Anterior cingulate cortex (tissue), 58 donors: Measurements from ENCODE around the gene GNPAT.

ENCODE experiments used
- DNase-seq, 58 donors: peaks; one replicate each; lab custom pipeline; 2025; lab: John Stamatoyannopoulos, UW

Gene GNPAT

GRCh38 chr1:231312432-231312788, 71.4 kb downstream of the GNPAT start:
- DNase-seq: no peak

DNA sequence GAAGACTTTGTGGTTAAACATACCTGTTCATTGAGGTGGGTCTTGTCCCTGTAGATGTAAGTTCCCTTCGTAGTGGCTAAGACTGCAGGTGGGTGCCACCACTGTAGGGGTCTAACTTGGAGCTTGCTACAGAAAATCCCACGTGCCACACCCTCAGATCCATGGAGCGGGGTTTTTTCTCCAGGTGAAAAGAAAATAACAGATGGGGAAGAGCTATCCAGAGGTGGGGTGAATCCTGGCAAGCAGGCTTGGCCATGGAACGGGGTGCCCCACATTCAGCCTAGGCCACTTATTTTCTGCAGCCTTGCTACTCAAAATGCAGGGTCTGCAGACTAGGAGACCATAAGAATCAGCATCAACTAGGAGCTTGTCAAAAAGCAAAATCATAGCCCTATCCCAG, 72.6 kb downstream of the GNPAT start:
- no peak for DNase-seq

GRCh38 chr1:231315887-231316286, 74.9 kb downstream of the GNPAT start:
- DNase-seq: no peak

GRCh38 chr1:231317306-231318014, 76.4 kb downstream of the GNPAT start:
- no peak for DNase-seq

- no peak for DNase-seq
Measured at GRCh38 chr1:231318015-231318355, 77.0 kb downstream of the GNPAT start.

- no peak for DNase-seq
Measured at GRCh38 chr1:231318568-231318967, 77.6 kb downstream of the GNPAT start.

DNA sequence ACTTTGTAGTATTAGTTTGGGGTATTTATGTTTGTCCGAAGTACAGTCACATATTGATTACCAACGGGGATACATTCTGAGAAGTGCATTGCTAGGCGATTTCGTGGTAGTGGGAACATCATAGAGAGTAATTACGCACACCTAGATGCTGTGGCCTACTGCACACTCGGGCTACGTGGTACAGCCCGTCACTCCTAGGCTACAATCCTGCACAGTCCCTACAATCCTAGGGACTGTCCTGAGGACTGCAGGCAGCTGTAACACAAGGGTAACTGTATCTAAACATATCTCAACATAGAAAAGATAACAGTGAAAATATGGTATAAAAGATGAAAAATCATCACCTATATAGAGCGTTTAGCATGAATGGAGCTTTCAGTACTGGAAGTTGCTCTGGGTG, 78.1 kb downstream of the GNPAT start:
- no peak for DNase-seq

DNA sequence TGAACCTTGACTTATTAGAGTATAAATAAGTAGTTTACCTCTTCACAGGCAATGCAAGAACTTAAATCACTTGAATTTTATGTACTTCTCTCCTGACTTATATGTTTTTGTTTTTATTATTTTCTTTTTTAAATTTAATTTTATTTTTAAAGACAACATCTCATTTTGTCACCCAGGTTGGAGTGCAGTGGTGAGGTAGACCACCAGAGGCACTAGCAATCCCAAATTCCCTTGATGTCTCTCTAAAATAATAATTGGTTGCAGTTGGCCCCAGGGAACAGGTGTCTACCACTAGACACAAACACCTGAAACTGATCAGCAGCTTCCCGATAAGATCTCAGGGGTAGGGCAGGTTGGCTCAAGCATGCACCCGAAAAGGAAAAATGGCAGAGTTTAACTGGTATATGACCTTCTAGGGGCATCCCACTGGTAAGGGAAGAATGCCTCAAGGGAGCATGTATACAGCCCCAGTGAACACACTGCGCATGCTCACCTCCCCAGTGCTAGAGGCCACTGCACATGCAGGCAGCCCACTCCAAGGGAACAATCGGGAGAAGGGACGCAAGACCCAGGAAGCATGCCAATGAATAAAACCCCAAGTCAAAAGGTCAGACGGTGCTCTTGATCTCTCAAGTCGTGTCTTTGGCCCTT, 82.0 kb downstream of the GNPAT start:
- no peak for DNase-seq

GRCh38 chr1:231324660-231325059, 83.6 kb downstream of the GNPAT start:
- no peak for DNase-seq

DNA sequence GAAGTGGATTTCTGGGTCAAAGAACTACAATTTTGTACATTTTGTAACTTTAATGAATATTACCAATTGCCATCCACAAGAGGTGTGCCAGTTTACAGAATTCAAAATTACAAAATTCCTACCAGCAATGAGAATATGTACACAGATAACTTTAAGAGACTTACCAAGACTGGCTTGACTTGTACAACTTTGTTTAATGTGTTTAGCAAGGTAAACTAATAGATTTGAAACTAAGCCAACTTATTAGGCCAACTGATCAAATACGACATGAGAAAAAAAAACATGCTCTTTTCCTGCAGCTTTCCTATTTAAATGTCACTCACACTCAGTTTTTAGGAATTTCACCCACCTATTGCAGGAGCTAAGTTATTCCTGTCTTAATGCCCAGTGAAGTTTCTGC, 85.2 kb downstream of the GNPAT start:
- DNase-seq: no peak
